ENCODE measurements around the gene HORMAD2. TPM values are rescaled to one million over a fixed set of nuclear protein-coding genes. Genes with fewer than 3 reads are reported as not detected.

Gene HORMAD2, protein sequence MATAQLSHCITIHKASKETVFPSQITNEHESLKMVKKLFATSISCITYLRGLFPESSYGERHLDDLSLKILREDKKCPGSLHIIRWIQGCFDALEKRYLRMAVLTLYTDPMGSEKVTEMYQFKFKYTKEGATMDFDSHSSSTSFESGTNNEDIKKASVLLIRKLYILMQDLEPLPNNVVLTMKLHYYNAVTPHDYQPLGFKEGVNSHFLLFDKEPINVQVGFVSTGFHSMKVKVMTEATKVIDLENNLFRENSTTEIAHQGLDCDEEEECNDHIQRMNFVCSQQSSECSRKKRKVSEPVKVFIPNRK
- total RNA-seq = under 1 TPM; 0.12 TPM

GRCh38 chr22:30079952-30080533, at the start of gene HORMAD2:
HORMAD2 (plus strand) TSS chr22:30080464; CDS start chr22:30093953, 13,489 bp downstream.
- H3K4me1 Mint-ChIP-seq (ENCODE audit: low read depth) = peaks cover 26% of the 10 kb centered on the region
- ATAC-seq (replicated peaks in 1 of 2) (no peak), DNase-seq (no peak)
- H3K4me3 Mint-ChIP-seq = no peak within 1 kb of the TSS
- peaks cover 13% of the 10 kb centered on the region for H3K27me3 Mint-ChIP-seq (ENCODE audit: low read depth)
- no peak within 1 kb of the TSS for H3K27ac Mint-ChIP-seq
- no peaks in the 10 kb centered on the region for H3K36me3 Mint-ChIP-seq (ENCODE audit: insufficient read depth in 2 of 2)
- peaks cover 0 to 2% of the 10 kb centered on the region in 2 donors for H3K9me3 Mint-ChIP-seq

DNA sequence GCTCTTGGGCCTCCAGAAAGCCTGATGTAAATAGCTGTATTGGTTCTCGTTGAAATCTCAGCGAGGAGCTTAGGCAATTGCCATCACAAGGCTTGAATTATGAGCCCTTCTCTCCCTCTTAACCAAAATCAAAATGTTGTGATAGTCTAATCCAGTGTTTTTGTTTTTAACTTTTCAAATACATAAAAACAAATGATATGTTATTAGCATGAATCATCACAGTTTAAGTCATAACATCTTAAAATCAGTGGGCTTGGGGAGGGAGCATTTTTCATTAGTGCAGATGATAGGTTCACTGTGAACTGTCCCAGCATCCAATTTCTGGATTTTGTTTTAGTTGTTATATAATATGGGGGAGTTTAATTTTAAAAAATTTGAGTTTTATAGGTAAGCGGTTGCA, 48.9 kb upstream of the HORMAD2 start:
- Mint-ChIP-seq H3K4me1 (ENCODE audit: low read depth) (no peaks in the 10 kb centered on the region), H3K9me3 (no peaks in the 10 kb centered on the region), H3K36me3 (ENCODE audit: insufficient read depth in 2 of 2) (no peaks in the 10 kb centered on the region), H3K27ac (no peak overlapping the region), H3K27me3 (ENCODE audit: low read depth) (no peaks in the 10 kb centered on the region), H3K4me3 (no peak overlapping the region)
- DNase-seq (no peak), ATAC-seq (replicated peaks in 1 of 2) (no peak)

GRCh38 chr22:30031764-30032455, 48.4 kb upstream of the HORMAD2 start:
- no peak overlapping the region for H3K27ac Mint-ChIP-seq

DNA sequence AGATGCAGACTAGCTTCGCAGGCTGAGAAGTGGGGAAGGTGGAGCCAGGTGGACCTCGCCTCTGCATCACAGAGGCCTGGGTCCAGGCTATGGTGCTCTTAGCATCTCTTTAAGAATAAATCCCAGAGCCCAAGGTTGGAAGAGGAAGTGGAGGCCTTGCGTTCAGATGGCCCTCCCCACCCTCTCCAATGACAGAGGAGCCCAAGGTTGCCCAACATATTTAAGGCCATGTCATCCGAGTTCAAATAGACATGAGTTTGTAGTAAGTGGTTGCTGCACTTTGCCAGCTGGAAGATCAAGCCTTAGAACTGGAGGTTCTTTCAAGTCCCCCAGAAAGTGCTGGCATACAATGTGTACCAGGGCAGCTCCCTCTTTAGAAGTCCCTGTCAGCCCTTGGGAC, 47.1 kb upstream of the HORMAD2 start:
- Mint-ChIP-seq H3K27me3 (ENCODE audit: low read depth) (no peaks in the 10 kb centered on the region), H3K27ac (no peak overlapping the region), H3K36me3 (ENCODE audit: insufficient read depth in 2 of 2) (no peaks in the 10 kb centered on the region), H3K4me3 (no peak overlapping the region), H3K9me3 (no peaks in the 10 kb centered on the region), H3K4me1 (ENCODE audit: low read depth) (no peaks in the 10 kb centered on the region)
- ATAC-seq (replicated peaks in 1 of 2) (no peak), DNase-seq (no peak)

More at GRCh38 chr22:30031764-30032455, 48.4 kb upstream of the HORMAD2 start:
- no peak for ATAC-seq (replicated peaks in 1 of 2)
- Mint-ChIP-seq H3K27me3 (ENCODE audit: low read depth) (no peaks in the 10 kb centered on the region), H3K36me3 (ENCODE audit: insufficient read depth in 2 of 2) (no peaks in the 10 kb centered on the region), H3K9me3 (no peaks in the 10 kb centered on the region), H3K4me3 (no peak overlapping the region), H3K4me1 (ENCODE audit: low read depth) (no peaks in the 10 kb centered on the region)
- no peak for DNase-seq

DNA sequence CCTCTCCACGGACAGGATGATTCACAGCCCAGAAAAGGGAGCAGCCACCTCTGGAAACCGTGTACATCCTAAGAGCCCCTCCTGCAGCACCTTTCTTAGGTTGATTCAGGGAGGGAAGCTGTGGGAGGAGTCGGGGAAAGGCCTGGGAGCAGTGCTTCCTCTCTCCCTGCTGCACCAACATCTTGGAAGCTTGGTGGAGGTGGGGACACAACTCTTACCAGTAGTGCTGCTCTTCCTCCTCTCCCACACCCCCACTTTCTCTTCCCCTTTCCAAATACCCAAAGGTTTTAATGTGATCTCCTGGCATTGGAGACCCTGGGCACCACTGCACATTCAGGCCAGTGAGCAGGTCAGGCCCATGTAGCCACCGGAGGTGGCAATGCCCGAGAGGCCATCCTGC, 46.4 kb upstream of the HORMAD2 start:
- DNase-seq = no peak
- Mint-ChIP-seq H3K9me3 (no peaks in the 10 kb centered on the region), H3K36me3 (ENCODE audit: insufficient read depth in 2 of 2) (no peaks in the 10 kb centered on the region), H3K4me3 (no peak overlapping the region), H3K27ac (no peak overlapping the region), H3K27me3 (ENCODE audit: low read depth) (no peaks in the 10 kb centered on the region), H3K4me1 (ENCODE audit: low read depth) (no peaks in the 10 kb centered on the region)
- ATAC-seq (replicated peaks in 1 of 2) = no peak

- no peaks in the 10 kb centered on the region for H3K36me3 Mint-ChIP-seq (ENCODE audit: insufficient read depth in 2 of 2)
- H3K9me3 Mint-ChIP-seq = no peaks in the 10 kb centered on the region
- H3K27ac Mint-ChIP-seq = no peak overlapping the region
- DNase-seq = no peak
- ATAC-seq (replicated peaks in 1 of 2) = no peak
- H3K4me3 Mint-ChIP-seq = no peak overlapping the region
- no peaks in the 10 kb centered on the region for H3K27me3 Mint-ChIP-seq (ENCODE audit: low read depth)
- H3K4me1 Mint-ChIP-seq (ENCODE audit: low read depth) = no peaks in the 10 kb centered on the region
Measured at GRCh38 chr22:30036656-30037055, 43.6 kb upstream of the HORMAD2 start.

- H3K4me1 Mint-ChIP-seq (ENCODE audit: low read depth) = peaks cover 4% of the 10 kb centered on the region
- no peak for ATAC-seq (replicated peaks in 1 of 2)
Measured at GRCh38 chr22:30038219-30038618, 42.0 kb upstream of the HORMAD2 start.

DNA sequence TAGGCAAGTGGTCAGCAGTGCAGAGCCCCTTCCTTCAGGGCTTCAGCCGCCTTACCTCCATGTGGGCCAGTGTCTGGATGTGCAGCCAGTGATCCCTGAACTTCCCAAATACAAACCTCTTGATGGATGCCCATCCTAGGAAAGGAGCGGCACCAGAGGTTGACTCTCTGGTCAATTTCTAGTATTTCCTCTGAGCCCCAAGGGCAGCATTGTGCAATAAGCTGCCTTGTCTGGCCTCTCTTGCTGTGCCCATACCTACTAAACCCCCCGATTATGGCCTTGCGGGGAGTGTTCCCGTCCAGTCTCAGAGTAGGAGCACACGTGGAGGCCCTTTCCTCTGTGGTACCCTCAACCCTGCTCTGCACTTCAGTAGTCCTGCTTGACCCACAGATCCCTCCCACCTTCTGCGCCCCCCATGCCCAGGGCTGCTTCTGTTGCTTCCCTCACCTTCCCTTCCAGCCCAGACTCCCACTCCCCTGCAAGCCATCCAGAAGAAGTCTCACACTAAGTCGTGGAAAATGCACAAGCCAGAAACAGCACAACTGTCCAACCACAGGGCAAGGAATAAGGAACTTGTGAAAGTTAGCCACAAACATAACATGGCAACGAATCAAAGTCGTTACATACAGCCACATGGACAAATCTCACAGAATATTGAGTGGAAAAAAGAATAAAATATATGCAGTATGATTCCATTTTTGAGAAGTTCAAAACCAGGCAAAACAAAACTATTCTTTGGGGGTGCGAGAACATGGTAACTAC, 39.6 kb upstream of the HORMAD2 start:
- H3K4me1 Mint-ChIP-seq (ENCODE audit: low read depth) = peaks cover 16% of the 10 kb centered on the region
- ATAC-seq (replicated peaks in 1 of 2) = no peak
- H3K4me3 Mint-ChIP-seq = no peak overlapping the region
- no peak overlapping the region for H3K27ac Mint-ChIP-seq
- DNase-seq = no peak
- no peaks in the 10 kb centered on the region for H3K9me3 Mint-ChIP-seq
- H3K27me3 Mint-ChIP-seq (ENCODE audit: low read depth) = peaks cover 8% of the 10 kb centered on the region
- no peaks in the 10 kb centered on the region for H3K36me3 Mint-ChIP-seq (ENCODE audit: insufficient read depth in 2 of 2)

More at GRCh38 chr22:30038219-30038618, 42.0 kb upstream of the HORMAD2 start:
- Mint-ChIP-seq H3K27ac (no peak overlapping the region), H3K9me3 (no peaks in the 10 kb centered on the region), H3K4me3 (no peak overlapping the region), H3K36me3 (ENCODE audit: insufficient read depth in 2 of 2) (no peaks in the 10 kb centered on the region), H3K27me3 (ENCODE audit: low read depth) (peaks cover 8% of the 10 kb centered on the region)
- no peak for DNase-seq

GRCh38 chr22:30041475-30041874, 38.8 kb upstream of the HORMAD2 start:
- no peak overlapping the region for H3K4me3 Mint-ChIP-seq
- no peak overlapping the region for H3K27ac Mint-ChIP-seq
- no peaks in the 10 kb centered on the region for H3K36me3 Mint-ChIP-seq (ENCODE audit: insufficient read depth in 2 of 2)
- ATAC-seq (replicated peaks in 1 of 2) = no peak
- H3K9me3 Mint-ChIP-seq = no peaks in the 10 kb centered on the region
- H3K4me1 Mint-ChIP-seq (ENCODE audit: low read depth) = peaks cover 16% of the 10 kb centered on the region
- no peak for DNase-seq
- H3K27me3 Mint-ChIP-seq (ENCODE audit: low read depth) = peaks cover 8% of the 10 kb centered on the region

DNA sequence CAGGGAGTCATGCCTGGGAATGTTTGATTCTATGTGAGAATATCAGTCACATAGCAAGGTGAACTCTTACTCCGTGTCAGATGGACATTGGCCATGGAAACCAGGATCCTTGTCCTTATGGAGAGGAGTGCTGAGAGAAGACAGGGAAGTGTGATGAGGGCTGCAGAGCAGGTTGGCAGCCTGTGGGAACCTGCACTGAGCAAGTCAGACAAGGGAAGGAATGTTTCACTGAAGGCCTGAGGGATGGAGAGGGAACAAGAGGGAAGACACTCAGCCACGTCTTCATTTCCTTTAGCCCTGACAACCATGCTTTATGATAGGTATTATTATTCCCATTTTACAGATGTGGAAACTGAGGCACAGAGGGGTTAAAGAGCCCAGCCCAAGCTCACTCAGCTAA, 38.4 kb upstream of the HORMAD2 start:
- H3K36me3 Mint-ChIP-seq (ENCODE audit: insufficient read depth in 2 of 2) = no peaks in the 10 kb centered on the region
- ATAC-seq (replicated peaks in 1 of 2) = no peak

GRCh38 chr22:30043161-30043560, 37.1 kb upstream of the HORMAD2 start:
- DNase-seq (no peak), ATAC-seq (replicated peaks in 1 of 2) (no peak)
- Mint-ChIP-seq H3K36me3 (ENCODE audit: insufficient read depth in 2 of 2) (no peaks in the 10 kb centered on the region), H3K4me3 (no peak overlapping the region), H3K9me3 (no peaks in the 10 kb centered on the region), H3K27ac (no peak overlapping the region), H3K27me3 (ENCODE audit: low read depth) (peaks cover 8% of the 10 kb centered on the region), H3K4me1 (ENCODE audit: low read depth) (peaks cover 16% of the 10 kb centered on the region)

More for the DNA sequence above, 38.4 kb upstream of the HORMAD2 start:
- Mint-ChIP-seq H3K27me3 (ENCODE audit: low read depth) (peaks cover 8% of the 10 kb centered on the region), H3K4me3 (no peak overlapping the region), H3K4me1 (ENCODE audit: low read depth) (peaks cover 16% of the 10 kb centered on the region), H3K9me3 (no peaks in the 10 kb centered on the region), H3K27ac (no peak overlapping the region)
- no peak for DNase-seq

- H3K4me1 Mint-ChIP-seq (ENCODE audit: low read depth) = peaks cover 16% of the 10 kb centered on the region
- no peak overlapping the region for H3K4me3 Mint-ChIP-seq
- no peaks in the 10 kb centered on the region for H3K36me3 Mint-ChIP-seq (ENCODE audit: insufficient read depth in 2 of 2)
- DNase-seq (no peak), ATAC-seq (replicated peaks in 1 of 2) (peak; percentile 62 to 74)
- H3K27ac Mint-ChIP-seq = no peak overlapping the region
- no peaks in the 10 kb centered on the region for H3K9me3 Mint-ChIP-seq
- H3K27me3 Mint-ChIP-seq (ENCODE audit: low read depth) = peaks cover 8% of the 10 kb centered on the region
Measured at GRCh38 chr22:30044369-30044768, 35.9 kb upstream of the HORMAD2 start.

Data from activated T-cell treated with anti-CD3 and anti-CD28 coated beads, Interleukin-2, amount 50 U/mL, for 72 hours (primary cell).